Heart left ventricle (tissue), 13 donors: ENCODE results near the gene CTXN3.

ENCODE experiments used
- CTCF ChIP-seq, 12 donors: fragments of 200-600 bp; sonication (generic) in 4 of 12; IDR thresholded peaks; one replicate each; pipeline versions ENCODE4 v1.5.0 to v1.8.0; 2018 to 2022; ENCODE audit warnings: antibody characterized with exemption in 12 of 12, mild to moderate bottlenecking in 5 of 12
- POLR2A ChIP-seq, 2 donors: fragments of 450-650 bp; IDR thresholded peaks; one replicate each; pipeline ENCODE4 v1.6.1; 2017; ENCODE audit warnings: antibody characterized with exemption in 2 of 2, mild to moderate bottlenecking in 2 of 2, moderate library complexity in 2 of 2
- donor health status: ischemic (EF 13 %, LVEDD 7.1; RV severe dilation, severe dysfunction).
- donor health status: DM: no; HTN: yes; CAD: no.
- donor health status: DM: no; HTN: no; CAD: no.
- donor health status: ischemic (EF 25% LVEDD 6.9; RV normal size, moderate dysfunction).
- donor health status: ischemic (EF 25% LVEDD 5.7; RV mildly dilated, moderate dysfunction).
- donor health status: ischemic (EF 35%, LVEDD 5.7; RV mildly dilated, moderate dysfunction).
- donor health status: nonischemic (EF 11% LVEDD 7.7; RV severe dilation, severe dysfunction).
- donor health status: DM: yes; HTN: yes; CAD: no.
- donor health status: PGD.
- donor health status: ischemic (EF 29% LVEDD 5.4; RV normal size, mild dysfunction).
- donor health status: nonischemic (EF 23%, LVEDD 6.1; RV moderate dilation, normal function).

GRCh38 chr5:127602896-127603844 lies 45.7 kb upstream of the CTXN3 start:
- TF ChIP-seq POLR2A (IDR thresholded peaks at IDR 0.05): no peak
- TF ChIP-seq CTCF (IDR thresholded peaks at IDR 0.05): no peak
